GM23338 (cell line): ENCODE data around the gene PSMD10. TPM values are rescaled to one million over a fixed set of nuclear protein-coding genes. Genes with fewer than 3 reads are reported as not detected.

Experiments used
- ATAC-seq: fragments of 200-7000 bp; cut with Tn5 transposase; 3 replicates; pipeline ENCODE4 v1.9.1; 2020
- DNase-seq: peaks from one replicate; pipeline ENCODE4 v3.0.0-alpha.2; 2015; ENCODE audit warnings: low spot score
- H2AFZ ChIP-seq: fragments of 200-600 bp; sonication (generic); 2 replicates; pipeline ENCODE4 v1.8.0; 2016; ENCODE audit warnings: antibody characterized with exemption, mild to moderate bottlenecking, moderate library complexity
- H3F3A ChIP-seq: fragments of 200-600 bp; sonication (generic); replicated peaks from 2 replicates; pipeline ENCODE4 v1.8.0; 2017; ENCODE audit warnings: antibody characterized with exemption, mixed run types, low read depth
- H3K27ac ChIP-seq: fragments of 200-600 bp; sonication (generic); 2 replicates; pipeline ENCODE4 v1.6.1; 2016; ENCODE audit warnings: low read depth
- H3K27me3 ChIP-seq: fragments of 200-600 bp; sonication (generic); 2 replicates; pipeline ENCODE4 v1.8.0; 2016; ENCODE audit warnings: mild to moderate bottlenecking, mixed run types, moderate library complexity; ENCODE audit not compliant: insufficient read depth
- H3K36me3 ChIP-seq: fragments of 200-600 bp; sonication (generic); 2 replicates; pipeline ENCODE4 v1.8.0; 2016; ENCODE audit warnings: mild to moderate bottlenecking; ENCODE audit not compliant: insufficient read depth
- H3K4me1 ChIP-seq: fragments of 200-600 bp; sonication (generic); 2 replicates; pipeline ENCODE4 v1.8.0; 2016; ENCODE audit warnings: mild to moderate bottlenecking, moderate library complexity; ENCODE audit not compliant: insufficient read depth
- H3K4me2 ChIP-seq: fragments of 200-600 bp; sonication (generic); 2 replicates; pipeline ENCODE4 v1.7.1; 2017; ENCODE audit warnings: mixed run types
- H3K4me3 ChIP-seq: fragments of 200-600 bp; sonication (generic); 2 replicates; pipeline ENCODE4 v1.6.1; 2016; ENCODE audit warnings: mixed run types
- H3K79me2 ChIP-seq: fragments of 200-600 bp; sonication (generic); replicated peaks from 2 replicates; pipeline ENCODE4 v1.8.0; 2017; ENCODE audit warnings: mild to moderate bottlenecking; ENCODE audit not compliant: insufficient read depth
- H3K9me2 ChIP-seq: fragments of 200-600 bp; sonication (generic); 2 replicates; pipeline ENCODE4 v1.8.0; 2017; ENCODE audit not compliant: insufficient read depth
- H4K20me1 ChIP-seq: fragments of 200-600 bp; sonication (generic); replicated peaks from 2 replicates; pipeline ENCODE4 v1.8.0; 2017; ENCODE audit warnings: mild to moderate bottlenecking; ENCODE audit not compliant: insufficient read depth
- H3K27ac Mint-ChIP-seq: 2 replicates; pipeline ENCODE4 v1.8.0; 2020; ENCODE audit warnings: inconsistent platforms, mild to moderate bottlenecking, moderate library complexity, mixed read lengths
- H3K27me3 Mint-ChIP-seq: 3 replicates; pipeline ENCODE4 v1.8.0; 2022; ENCODE audit warnings: low read depth, mild to moderate bottlenecking, moderate library complexity, mixed read lengths, inconsistent platforms; ENCODE audit not compliant: insufficient read depth, poor library complexity
- H3K36me3 Mint-ChIP-seq: 3 replicates; pipeline ENCODE4 v1.8.0; 2021; ENCODE audit warnings: low read depth, mild to moderate bottlenecking, inconsistent platforms, moderate library complexity, mixed read lengths
- H3K4me1 Mint-ChIP-seq: 3 replicates; pipeline ENCODE4 v1.8.0; 2020; ENCODE audit warnings: mild to moderate bottlenecking, inconsistent platforms, mixed read lengths
- H3K4me3 Mint-ChIP-seq: 3 replicates; pipeline ENCODE4 v1.8.0; 2021; ENCODE audit warnings: moderate library complexity, mild to moderate bottlenecking, inconsistent platforms, mixed read lengths
- H3K9me3 Mint-ChIP-seq: 3 replicates; pipeline ENCODE4 v1.8.0; 2020; ENCODE audit warnings: moderate library complexity, mild to moderate bottlenecking, inconsistent platforms, mixed read lengths
- CREB1 ChIP-seq: fragments of 250-450 bp; sonication (Bioruptor Pico); IDR thresholded peaks from 2 replicates; pipeline ENCODE4 v1.5.0; 2020; ENCODE audit warnings: low read depth, mild to moderate bottlenecking, moderate library complexity
- EZH2 ChIP-seq: fragments of 200-600 bp; sonication (generic); IDR thresholded peaks from one replicate; pipeline ENCODE4 v1.8.0; 2017; ENCODE audit warnings: antibody characterized with exemption, mild to moderate bottlenecking, low read depth; ENCODE audit not compliant: unreplicated experiment
- EZH2phosphoT487 ChIP-seq: fragments of 200-600 bp; sonication (generic); IDR thresholded peaks from one replicate; pipeline ENCODE4 v1.8.1; 2018; ENCODE audit warnings: antibody characterized with exemption; ENCODE audit not compliant: unreplicated experiment
- JUNB ChIP-seq: IDR thresholded peaks from one replicate; pipeline ENCODE4 v1.6.1; 2016; ENCODE audit warnings: antibody characterized with exemption; ENCODE audit not compliant: unreplicated experiment
- NANOG ChIP-seq: IDR thresholded peaks from 2 replicates; pipeline ENCODE4 v1.6.1; 2016; ENCODE audit warnings: antibody characterized with exemption, borderline replicate concordance
- POLR2AphosphoS5 ChIP-seq: IDR thresholded peaks from 2 replicates; pipeline ENCODE4 v1.6.1; 2016; ENCODE audit warnings: antibody characterized with exemption, low read depth
- STAT1 ChIP-seq: IDR thresholded peaks from one replicate; pipeline ENCODE4 v1.6.1; 2016; ENCODE audit warnings: antibody characterized with exemption; ENCODE audit not compliant: unreplicated experiment
- ZNF114 ChIP-seq: fragments of 250-450 bp; sonication (Bioruptor Pico); IDR thresholded peaks from 2 replicates; pipeline ENCODE4 v1.5.0; 2020; ENCODE audit warnings: mild to moderate bottlenecking, moderate library complexity
- ZNF331 ChIP-seq: fragments of 250-450 bp; sonication (Bioruptor Pico); IDR thresholded peaks from 2 replicates; pipeline ENCODE4 v1.5.0; 2020; ENCODE audit warnings: low read depth, mild to moderate bottlenecking, moderate library complexity
- polyA plus RNA-seq: library from polyadenylated mRNA; unstranded; fragments of >200 nt; fragmentation: Nextera tagmentation; extraction: Ambion mirVana; gene quantifications from 2 replicates; pipeline ENCODE4 v1.2.1, GENCODE V29; 2016
- total RNA-seq: library from RNA; depleted of rRNA; stranded (reverse); fragments of >200 nt; shearing (Covaris generic); gene quantifications from 2 replicates; pipeline ENCODE4 v1.2.3, GENCODE V29; 2014
- TF ChIP-seq, protein P1 (sequence below): IDR thresholded peaks from one replicate; pipeline ENCODE4 v1.6.1; 2018; ENCODE audit warnings: antibody characterized with exemption; ENCODE audit not compliant: unreplicated experiment
- TF ChIP-seq, protein P2 (sequence below), 2 experiments: fragments of 200-600 bp in 1 of 2; sonication (generic) in 1 of 2; conservative IDR thresholded peaks; 2 replicates each; pipeline versions ENCODE4 v1.5.1 to v1.6.1; 2016 to 2017; ENCODE audit warnings: antibody characterized with exemption in 2 of 2, low read depth in 2 of 2, mild to moderate bottlenecking in 2 of 2, moderate library complexity in 1 of 2
- TF ChIP-seq, protein P3 (sequence below): fragments of 250-450 bp; sonication (Bioruptor Pico); IDR thresholded peaks from 2 replicates; pipeline ENCODE4 v1.5.0; 2020; ENCODE audit warnings: mild to moderate bottlenecking, moderate library complexity
- TF ChIP-seq, protein P4 (sequence below): IDR thresholded peaks from 2 replicates; pipeline ENCODE4 v1.6.1; 2016; ENCODE audit warnings: antibody characterized with exemption

Gene PSMD10
- total and polyA plus RNA-seq, 2 experiments from 2014 or later = 53.0 to 61.2 TPM

DNA sequence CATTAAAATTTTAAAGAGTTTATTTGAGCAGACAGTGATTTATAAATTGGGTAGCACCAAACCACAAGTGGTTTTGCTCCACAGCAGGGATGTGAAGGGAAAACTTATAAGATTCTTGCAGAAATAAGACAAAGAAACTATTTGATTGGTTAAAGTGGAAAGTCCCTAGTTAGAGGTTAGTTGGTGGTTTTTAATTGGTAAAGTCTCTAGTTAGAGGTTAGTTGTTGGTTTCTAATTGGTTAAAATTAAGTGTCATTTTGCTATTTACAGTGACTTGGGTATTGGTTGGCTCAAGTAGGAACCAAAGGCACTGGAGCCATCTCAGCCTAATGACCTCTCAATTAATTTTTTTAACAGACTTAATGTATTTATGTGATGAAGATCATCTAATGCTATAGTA lies 23.2 kb upstream of the PSMD10 start:
- Mint-ChIP-seq H3K27ac (no peak overlapping the region), H3K4me1 (no peaks in the 10 kb centered on the region), H3K4me3 (no peak overlapping the region), H3K36me3 (no peaks in the 10 kb centered on the region), H3K9me3 (no peaks in the 10 kb centered on the region), H3K27me3 (no peaks in the 10 kb centered on the region)
- Histone ChIP-seq H3F3A (no peaks in the 10 kb centered on the region), H3K36me3 (no peaks in the 10 kb centered on the region), H3K4me1 (no peaks in the 10 kb centered on the region), H2AFZ (no peak overlapping the region), H4K20me1 (no peaks in the 10 kb centered on the region), H3K79me2 (no peaks in the 10 kb centered on the region), H3K4me3 (no peak overlapping the region), H3K27ac (no peak overlapping the region), H3K27me3 (no peaks in the 10 kb centered on the region), H3K4me2 (no peak overlapping the region), H3K9me2 (no peaks in the 10 kb centered on the region)
- ATAC-seq (no peak), DNase-seq (no peak)
- TF ChIP-seq ZNF331 (CRISPR knock-in tag) (no peak), POLR2AphosphoS5 (no peak), EZH2phosphoT487 (no peak), STAT1 (no peak), CREB1 (CRISPR knock-in tag) (no peak), JUNB (no peak), NANOG (no peak), ZNF114 (CRISPR knock-in tag) (no peak), EZH2 (no peak)
- TF ChIP-seq, protein P1, sequence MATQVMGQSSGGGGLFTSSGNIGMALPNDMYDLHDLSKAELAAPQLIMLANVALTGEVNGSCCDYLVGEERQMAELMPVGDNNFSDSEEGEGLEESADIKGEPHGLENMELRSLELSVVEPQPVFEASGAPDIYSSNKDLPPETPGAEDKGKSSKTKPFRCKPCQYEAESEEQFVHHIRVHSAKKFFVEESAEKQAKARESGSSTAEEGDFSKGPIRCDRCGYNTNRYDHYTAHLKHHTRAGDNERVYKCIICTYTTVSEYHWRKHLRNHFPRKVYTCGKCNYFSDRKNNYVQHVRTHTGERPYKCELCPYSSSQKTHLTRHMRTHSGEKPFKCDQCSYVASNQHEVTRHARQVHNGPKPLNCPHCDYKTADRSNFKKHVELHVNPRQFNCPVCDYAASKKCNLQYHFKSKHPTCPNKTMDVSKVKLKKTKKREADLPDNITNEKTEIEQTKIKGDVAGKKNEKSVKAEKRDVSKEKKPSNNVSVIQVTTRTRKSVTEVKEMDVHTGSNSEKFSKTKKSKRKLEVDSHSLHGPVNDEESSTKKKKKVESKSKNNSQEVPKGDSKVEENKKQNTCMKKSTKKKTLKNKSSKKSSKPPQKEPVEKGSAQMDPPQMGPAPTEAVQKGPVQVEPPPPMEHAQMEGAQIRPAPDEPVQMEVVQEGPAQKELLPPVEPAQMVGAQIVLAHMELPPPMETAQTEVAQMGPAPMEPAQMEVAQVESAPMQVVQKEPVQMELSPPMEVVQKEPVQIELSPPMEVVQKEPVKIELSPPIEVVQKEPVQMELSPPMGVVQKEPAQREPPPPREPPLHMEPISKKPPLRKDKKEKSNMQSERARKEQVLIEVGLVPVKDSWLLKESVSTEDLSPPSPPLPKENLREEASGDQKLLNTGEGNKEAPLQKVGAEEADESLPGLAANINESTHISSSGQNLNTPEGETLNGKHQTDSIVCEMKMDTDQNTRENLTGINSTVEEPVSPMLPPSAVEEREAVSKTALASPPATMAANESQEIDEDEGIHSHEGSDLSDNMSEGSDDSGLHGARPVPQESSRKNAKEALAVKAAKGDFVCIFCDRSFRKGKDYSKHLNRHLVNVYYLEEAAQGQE = no peak
- TF ChIP-seq, protein P2, sequence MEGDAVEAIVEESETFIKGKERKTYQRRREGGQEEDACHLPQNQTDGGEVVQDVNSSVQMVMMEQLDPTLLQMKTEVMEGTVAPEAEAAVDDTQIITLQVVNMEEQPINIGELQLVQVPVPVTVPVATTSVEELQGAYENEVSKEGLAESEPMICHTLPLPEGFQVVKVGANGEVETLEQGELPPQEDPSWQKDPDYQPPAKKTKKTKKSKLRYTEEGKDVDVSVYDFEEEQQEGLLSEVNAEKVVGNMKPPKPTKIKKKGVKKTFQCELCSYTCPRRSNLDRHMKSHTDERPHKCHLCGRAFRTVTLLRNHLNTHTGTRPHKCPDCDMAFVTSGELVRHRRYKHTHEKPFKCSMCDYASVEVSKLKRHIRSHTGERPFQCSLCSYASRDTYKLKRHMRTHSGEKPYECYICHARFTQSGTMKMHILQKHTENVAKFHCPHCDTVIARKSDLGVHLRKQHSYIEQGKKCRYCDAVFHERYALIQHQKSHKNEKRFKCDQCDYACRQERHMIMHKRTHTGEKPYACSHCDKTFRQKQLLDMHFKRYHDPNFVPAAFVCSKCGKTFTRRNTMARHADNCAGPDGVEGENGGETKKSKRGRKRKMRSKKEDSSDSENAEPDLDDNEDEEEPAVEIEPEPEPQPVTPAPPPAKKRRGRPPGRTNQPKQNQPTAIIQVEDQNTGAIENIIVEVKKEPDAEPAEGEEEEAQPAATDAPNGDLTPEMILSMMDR (conservative IDR thresholded peaks at IDR 0.05; ENCODE audit: low read depth in 2 of 2) = no peak
- TF ChIP-seq, protein P3, sequence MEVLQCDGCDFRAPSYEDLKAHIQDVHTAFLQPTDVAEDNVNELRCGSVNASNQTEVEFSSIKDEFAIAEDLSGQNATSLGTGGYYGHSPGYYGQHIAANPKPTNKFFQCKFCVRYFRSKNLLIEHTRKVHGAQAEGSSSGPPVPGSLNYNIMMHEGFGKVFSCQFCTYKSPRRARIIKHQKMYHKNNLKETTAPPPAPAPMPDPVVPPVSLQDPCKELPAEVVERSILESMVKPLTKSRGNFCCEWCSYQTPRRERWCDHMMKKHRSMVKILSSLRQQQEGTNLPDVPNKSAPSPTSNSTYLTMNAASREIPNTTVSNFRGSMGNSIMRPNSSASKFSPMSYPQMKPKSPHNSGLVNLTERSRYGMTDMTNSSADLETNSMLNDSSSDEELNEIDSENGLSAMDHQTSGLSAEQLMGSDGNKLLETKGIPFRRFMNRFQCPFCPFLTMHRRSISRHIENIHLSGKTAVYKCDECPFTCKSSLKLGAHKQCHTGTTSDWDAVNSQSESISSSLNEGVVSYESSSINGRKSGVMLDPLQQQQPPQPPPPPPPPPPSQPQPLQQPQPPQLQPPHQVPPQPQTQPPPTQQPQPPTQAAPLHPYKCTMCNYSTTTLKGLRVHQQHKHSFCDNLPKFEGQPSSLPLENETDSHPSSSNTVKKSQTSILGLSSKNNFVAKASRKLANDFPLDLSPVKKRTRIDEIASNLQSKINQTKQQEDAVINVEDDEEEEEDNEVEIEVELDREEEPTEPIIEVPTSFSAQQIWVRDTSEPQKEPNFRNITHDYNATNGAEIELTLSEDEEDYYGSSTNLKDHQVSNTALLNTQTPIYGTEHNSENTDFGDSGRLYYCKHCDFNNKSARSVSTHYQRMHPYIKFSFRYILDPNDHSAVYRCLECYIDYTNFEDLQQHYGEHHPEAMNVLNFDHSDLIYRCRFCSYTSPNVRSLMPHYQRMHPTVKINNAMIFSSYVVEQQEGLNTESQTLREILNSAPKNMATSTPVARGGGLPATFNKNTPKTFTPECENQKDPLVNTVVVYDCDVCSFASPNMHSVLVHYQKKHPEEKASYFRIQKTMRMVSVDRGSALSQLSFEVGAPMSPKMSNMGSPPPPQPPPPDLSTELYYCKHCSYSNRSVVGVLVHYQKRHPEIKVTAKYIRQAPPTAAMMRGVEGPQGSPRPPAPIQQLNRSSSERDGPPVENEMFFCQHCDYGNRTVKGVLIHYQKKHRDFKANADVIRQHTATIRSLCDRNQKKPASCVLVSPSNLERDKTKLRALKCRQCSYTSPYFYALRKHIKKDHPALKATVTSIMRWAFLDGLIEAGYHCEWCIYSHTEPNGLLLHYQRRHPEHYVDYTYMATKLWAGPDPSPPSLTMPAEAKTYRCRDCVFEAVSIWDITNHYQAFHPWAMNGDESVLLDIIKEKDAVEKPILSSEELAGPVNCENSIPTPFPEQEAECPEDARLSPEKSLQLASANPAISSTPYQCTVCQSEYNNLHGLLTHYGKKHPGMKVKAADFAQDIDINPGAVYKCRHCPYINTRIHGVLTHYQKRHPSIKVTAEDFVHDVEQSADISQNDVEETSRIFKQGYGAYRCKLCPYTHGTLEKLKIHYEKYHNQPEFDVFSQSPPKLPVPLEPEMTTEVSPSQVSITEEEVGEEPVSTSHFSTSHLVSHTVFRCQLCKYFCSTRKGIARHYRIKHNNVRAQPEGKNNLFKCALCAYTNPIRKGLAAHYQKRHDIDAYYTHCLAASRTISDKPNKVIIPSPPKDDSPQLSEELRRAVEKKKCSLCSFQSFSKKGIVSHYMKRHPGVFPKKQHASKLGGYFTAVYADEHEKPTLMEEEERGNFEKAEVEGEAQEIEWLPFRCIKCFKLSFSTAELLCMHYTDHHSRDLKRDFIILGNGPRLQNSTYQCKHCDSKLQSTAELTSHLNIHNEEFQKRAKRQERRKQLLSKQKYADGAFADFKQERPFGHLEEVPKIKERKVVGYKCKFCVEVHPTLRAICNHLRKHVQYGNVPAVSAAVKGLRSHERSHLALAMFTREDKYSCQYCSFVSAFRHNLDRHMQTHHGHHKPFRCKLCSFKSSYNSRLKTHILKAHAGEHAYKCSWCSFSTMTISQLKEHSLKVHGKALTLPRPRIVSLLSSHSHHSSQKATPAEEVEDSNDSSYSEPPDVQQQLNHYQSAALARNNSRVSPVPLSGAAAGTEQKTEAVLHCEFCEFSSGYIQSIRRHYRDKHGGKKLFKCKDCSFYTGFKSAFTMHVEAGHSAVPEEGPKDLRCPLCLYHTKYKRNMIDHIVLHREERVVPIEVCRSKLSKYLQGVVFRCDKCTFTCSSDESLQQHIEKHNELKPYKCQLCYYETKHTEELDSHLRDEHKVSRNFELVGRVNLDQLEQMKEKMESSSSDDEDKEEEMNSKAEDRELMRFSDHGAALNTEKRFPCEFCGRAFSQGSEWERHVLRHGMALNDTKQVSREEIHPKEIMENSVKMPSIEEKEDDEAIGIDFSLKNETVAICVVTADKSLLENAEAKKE (CRISPR knock-in tag) = no peak
- TF ChIP-seq, protein P4, sequence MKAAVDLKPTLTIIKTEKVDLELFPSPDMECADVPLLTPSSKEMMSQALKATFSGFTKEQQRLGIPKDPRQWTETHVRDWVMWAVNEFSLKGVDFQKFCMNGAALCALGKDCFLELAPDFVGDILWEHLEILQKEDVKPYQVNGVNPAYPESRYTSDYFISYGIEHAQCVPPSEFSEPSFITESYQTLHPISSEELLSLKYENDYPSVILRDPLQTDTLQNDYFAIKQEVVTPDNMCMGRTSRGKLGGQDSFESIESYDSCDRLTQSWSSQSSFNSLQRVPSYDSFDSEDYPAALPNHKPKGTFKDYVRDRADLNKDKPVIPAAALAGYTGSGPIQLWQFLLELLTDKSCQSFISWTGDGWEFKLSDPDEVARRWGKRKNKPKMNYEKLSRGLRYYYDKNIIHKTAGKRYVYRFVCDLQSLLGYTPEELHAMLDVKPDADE = no peak
